Measurements from ENCODE around the gene CELSR3.

CELSR3 gene

DNA sequence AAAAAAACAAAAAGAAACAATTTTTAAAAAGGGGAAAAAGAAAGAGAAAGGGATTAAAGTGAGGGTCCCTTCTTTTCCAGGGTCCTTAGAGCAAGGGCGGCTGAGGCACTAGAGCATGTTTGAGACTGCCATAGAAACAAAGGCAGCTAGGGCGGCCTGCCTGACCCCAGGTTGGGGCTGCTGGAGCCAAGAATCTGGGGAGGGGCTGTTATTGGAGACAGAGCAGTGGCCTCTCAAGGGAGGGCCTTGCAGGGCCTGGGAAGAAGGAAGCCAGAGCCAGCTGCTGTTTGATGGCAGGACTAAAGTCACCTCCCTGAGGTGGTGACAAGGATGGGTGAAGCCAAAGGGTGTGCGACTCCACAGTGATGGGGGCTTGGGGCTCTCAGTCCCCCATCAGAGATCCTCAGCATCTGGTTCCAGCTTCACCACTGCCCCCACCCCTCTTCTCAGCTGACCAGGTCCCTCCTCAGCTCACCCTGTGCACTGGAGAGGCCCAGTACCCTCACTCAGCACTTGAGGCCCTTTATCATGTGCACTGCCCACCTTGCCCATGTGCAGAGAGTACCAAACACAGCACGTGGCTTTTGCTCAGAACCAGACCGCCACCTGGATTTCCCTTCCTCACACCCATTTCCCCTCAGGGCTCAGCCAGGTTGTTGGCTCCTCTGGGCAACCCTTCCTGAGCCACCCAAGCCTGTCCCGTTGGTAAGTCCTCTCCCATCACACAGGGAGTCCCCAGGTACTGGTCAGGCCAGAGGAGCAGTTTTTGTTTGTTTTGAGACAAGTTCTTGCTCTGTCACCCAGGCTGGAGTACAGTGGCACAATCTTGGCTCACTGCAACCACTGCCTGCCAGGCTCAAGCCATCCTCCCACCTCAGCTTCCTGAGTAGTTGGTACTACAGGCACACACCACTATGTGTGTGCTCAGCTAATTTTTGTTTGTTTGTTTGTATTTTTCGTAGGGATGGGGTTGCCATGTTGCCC is 42.9 kb downstream of the CELSR3 start:
- intact Hi-C loops (cut with DNase I): no loop called here

DNA sequence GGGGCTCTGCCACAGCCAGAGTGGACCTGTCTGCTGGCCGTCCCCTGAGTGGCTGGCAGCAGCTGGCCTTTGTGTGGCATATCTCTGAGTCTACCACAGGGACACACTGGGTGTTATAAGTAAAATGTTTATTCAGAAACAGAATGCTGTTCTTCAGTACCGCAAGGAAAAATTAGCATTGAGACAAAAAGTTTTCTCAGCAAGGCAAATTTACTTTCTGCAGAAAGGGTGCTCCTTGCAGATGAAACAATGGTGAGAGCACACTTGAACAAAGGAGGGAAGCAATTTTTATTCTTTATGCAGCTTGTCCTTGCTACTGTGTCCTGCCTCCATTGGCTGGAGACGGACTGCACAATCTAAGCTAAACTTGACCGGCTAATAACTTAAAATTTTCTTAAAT is 45.1 kb downstream of the CELSR3 start:
- no peak for DNase-seq
- intact Hi-C loops (cut with DNase I): no loop called here

More for the DNA sequence above, 42.9 kb downstream of the CELSR3 start:
- no peak for DNase-seq

GRCh38 chr3:48614044-48614443 is 48.6 kb downstream of the CELSR3 start:
- intact Hi-C loops (cut with DNase I): no loop called here
- DNase-seq: no peak

DNA sequence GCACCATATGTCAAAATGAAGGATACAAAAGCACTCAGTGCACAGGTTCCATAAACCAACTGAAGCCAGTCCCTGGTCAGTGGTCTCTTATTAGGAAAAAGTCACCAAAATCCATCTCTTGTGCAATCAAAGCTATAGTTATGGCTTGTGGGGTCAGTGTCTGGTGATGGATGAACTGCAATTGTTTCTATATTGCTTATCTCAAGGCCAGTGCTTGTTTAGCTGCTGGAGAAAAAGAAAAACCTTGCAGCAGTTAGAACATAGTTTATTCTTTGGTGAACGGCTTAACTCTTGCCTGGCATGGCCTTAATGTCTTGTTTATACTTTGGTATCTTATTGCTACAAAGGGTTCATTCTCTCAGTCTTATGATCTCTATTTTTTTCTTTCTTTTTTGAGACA is 50.4 kb downstream of the CELSR3 start:
- DNase-seq: no peak
- intact Hi-C loops (cut with DNase I): no loop called here

- intact Hi-C loops (cut with DNase I): no loop called here
- DNase-seq: peak; percentile 78 to 96 (median 90)
Measured at GRCh38 chr3:48609088-48610005, 53.3 kb downstream of the CELSR3 start, which contains the start of gene UQCRC1. TSS of gene UQCRC1 (minus strand) at chr3:48609646. CDS start at chr3:48609620, 26 bp downstream.

DNA sequence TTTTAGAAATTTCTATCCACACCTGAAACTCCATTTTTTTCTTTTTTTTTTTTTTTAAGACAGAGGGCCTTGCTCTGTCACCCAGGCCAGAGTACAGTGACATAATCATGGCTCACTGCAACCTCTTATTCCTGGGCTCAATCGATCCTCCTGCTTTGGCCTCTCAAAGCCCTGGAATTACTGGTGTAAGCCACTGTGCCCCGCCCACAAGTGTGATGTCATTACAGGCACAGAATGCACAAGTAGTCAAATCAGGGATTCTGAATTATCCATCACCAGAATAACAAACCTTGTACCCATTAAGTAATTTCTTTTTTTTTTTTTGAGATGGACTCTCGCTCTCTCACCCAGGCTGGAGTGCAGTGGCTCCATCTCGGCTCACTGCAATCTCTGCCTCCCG is 55.2 kb downstream of the CELSR3 start:
- DNase-seq: no peak
- intact Hi-C loops (cut with DNase I): no loop called here

DNA sequence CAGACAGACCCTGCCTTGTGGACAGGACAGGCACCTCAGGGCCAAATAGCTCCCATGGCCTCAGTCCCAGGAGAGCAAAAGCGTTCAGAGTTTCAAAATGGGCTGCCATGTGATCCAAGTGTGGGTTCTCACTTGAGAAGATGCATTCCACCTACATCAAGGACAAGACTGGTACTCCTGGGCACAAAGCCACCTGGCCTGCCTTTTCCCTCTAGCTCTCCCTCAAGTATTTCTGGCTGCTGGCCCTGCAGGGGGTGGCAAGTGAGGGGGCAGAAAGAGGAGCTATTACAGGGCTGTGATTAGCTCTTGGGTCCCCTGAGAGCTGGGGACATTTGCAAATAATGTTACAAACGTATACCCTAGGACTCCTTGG is 61.1 kb downstream of the CELSR3 start:
- DNase-seq: no peak
- intact Hi-C loops (cut with DNase I): no loop called here

GRCh38 chr3:48600711-48601621 is 61.7 kb downstream of the CELSR3 start:
- intact Hi-C loops (cut with DNase I): no loop called here
- DNase-seq: no peak

DNA sequence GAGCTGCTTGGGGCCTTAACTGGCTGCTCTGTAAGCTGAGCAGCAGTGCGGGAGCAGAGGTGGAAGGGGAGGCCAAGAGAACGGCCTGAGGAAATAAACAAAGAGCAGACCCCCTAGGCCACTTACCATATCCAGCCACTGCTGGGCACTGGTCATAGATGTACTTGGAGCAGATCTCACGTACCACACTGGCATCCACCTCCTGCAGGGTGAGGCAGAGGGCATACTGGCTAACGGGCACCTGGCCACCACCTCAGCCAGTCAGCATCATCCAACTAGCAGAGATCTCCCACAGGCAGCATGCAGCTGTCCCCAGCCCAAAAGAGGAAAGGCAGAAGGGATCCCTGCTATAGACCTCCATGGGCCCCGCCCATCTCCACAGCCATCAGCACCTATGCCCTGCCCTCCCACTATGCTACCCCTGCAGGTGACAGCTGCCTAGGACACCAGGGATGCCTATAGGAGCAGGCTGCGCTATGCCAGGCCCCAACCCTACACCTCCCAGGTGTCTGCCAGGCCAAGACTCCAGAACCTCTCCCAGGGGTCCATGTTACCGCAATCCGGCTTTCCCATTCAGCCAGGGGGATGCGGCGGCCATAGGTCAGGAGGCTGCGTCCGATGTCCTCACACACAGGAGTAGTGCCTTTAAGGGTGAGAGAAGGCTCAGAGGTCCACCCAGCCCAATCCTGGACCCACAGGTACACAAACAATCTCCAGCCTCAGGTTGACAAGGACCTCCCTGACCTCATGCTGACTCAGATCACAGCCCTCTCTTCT is 63.0 kb downstream of the CELSR3 start:
- intact Hi-C loops (cut with DNase I): no loop called here
- no peak for DNase-seq

GRCh38 chr3:48599077-48599501 is 63.6 kb downstream of the CELSR3 start:
- intact Hi-C loops (cut with DNase I): no loop called here
- DNase-seq: no peak

DNA sequence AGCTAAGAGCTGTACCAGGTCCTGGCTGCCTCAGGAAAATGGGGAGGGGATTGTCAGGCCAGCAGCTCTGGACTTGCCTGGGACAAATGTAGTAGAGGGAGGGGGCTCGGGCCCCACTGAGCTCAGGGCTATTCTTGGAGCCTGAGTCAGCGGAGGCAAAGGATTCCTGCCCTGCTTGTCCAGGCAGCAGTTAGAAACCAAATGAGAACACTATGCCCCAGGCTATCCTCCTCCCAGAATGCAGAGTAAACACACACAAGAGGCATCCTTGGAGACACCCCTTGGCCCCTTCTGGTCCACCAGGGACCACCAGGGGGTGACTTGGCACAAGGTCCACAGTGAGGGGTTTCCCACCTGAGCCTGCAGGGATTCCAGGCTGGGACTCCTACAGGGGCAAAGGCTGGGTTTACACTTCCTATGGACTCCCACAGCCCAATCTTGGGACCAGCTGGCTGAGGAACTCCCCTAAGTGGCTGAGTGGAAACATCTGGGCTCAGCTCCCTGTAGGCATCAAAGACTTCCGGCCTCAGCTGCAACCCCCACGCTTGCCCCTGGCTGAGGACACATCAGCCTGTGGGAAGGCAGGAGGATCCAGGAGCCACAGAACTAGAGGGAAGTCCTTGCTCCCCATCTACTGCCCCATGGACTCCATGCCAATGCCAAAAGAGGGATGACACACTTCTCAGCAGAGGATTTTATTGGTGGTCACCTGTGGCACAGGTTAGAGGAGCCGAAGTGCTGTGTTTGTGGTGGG is 64.2 kb downstream of the CELSR3 start:
- DNase-seq: no peak
- intact Hi-C loops (cut with DNase I): no loop called here

GRCh38 chr3:48597408-48597800 is 65.3 kb downstream of the CELSR3 start:
- no peak for DNase-seq
- intact Hi-C loops (cut with DNase I): no loop called here

- DNase-seq: no peak
- intact Hi-C loops (cut with DNase I): no loop called here
Measured at GRCh38 chr3:48596676-48597407, 65.8 kb downstream of the CELSR3 start.

DNA sequence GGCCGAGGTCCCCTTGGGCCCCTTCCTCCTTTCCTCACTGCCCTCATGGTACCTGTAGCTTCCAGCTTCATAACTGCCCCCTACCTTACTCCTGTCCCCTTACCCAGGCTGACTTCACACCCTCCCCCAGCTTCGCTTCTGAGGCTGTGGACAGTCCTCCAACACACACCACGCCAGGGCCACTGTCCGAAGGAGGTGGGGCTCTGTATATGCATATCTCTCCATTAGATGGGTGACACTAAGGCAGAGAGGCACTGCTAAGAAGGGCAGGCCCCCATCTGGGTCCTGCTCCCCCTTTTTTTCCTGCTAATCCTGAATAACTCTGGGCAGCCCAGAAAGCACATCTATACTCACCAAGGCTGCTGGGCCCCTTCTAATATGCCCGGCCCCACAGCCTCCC is 66.5 kb downstream of the CELSR3 start:
- DNase-seq: no peak
- intact Hi-C loops (cut with DNase I): no loop called here

GRCh38 chr3:48595526-48596121 is 67.1 kb downstream of the CELSR3 start:
- intact Hi-C loops (cut with DNase I): no loop called here
- peak in 12 of 42 donors; percentile 8 to 51 (median 22) for DNase-seq

DNA sequence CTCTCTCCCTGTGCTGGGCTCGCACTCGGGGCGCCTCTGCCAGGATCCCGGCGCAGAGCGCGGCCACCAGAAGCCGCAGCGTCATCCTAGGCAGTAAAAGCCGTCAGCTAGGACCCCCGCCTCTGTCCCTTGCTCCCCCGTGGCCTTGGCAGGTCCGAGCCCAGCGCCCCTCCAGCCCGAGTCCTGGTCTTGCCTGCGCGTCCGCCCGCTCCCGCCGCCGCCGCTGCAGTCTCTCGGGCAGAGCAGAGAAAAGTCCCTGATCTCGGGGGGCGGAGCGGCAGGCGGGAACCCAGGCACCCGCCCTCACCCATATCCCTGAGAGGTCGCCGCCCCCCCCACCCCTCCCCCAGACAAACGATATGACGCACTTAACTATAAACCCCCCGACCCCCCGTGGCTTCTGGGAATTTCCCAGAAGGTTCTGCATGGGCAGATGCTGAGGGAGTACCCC is 67.6 kb downstream of the CELSR3 start, which contains the start of gene COL7A1:
TSS of gene COL7A1 (minus strand) at position 255 of the 451 bp plus-strand sequence. CDS start at position 85, 170 bp downstream.
- intact Hi-C loops (cut with DNase I): no loop called here
- DNase-seq: peak in 5 of 42 donors; percentile 18 to 44 (median 37)

Measured in head of caudate nucleus (tissue), 42 donors.